HG03520 (cell line): ENCODE results near the gene ZNF232.
"Not testable (repeated sequence)": the region's sequence is repeated elsewhere in the genome, so short reads cannot be mapped to it uniquely, and the experiment has no call there.

Experiments
- ATAC-seq: cut with Tn5 transposase; IDR thresholded peaks from one replicate; pipeline ENCODE4 v1.9.1; 2021; ENCODE audit warnings: mild to moderate bottlenecking, moderate library complexity; ENCODE audit not compliant: unreplicated experiment

Gene ZNF232

GRCh38 chr17:5130261-5130660 lies 18.6 kb upstream of the ZNF232 start:
- ATAC-seq, result not testable (repeated sequence)

GRCh38 chr17:5129770-5130169 lies 18.1 kb upstream of the ZNF232 start:
- not testable (repeated sequence) for ATAC-seq

GRCh38 chr17:5128905-5129535 lies 17.3 kb upstream of the ZNF232 start:
- ATAC-seq, result no peak

- ATAC-seq, result not testable (repeated sequence)
Measured at GRCh38 chr17:5128387-5128786, 16.7 kb upstream of the ZNF232 start.

GRCh38 chr17:5127910-5128309 lies 16.2 kb upstream of the ZNF232 start:
- ATAC-seq, result no peak

GRCh38 chr17:5126719-5127488 lies 15.2 kb upstream of the ZNF232 start:
- ATAC-seq, result no peak

- ATAC-seq, result not testable (repeated sequence)
Measured at GRCh38 chr17:5124896-5125295, 13.2 kb upstream of the ZNF232 start.

- not testable (repeated sequence) for ATAC-seq
Measured at GRCh38 chr17:5124125-5124760, 12.6 kb upstream of the ZNF232 start.

- ATAC-seq, result no peak
Measured at GRCh38 chr17:5123343-5124124, 11.9 kb upstream of the ZNF232 start.

GRCh38 chr17:5122586-5123342 lies 11.1 kb upstream of the ZNF232 start:
- no peak for ATAC-seq

- not testable (repeated sequence) for ATAC-seq
Measured at GRCh38 chr17:5122056-5122455, 10.4 kb upstream of the ZNF232 start.

GRCh38 chr17:5121186-5121841 lies 9.6 kb upstream of the ZNF232 start:
- no peak for ATAC-seq

GRCh38 chr17:5120436-5121185 lies 8.9 kb upstream of the ZNF232 start:
- ATAC-seq, result not testable (repeated sequence)

GRCh38 chr17:5120036-5120435 lies 8.4 kb upstream of the ZNF232 start:
- ATAC-seq, result no peak

GRCh38 chr17:5118219-5118618 lies 6.5 kb upstream of the ZNF232 start:
- ATAC-seq, result no peak

GRCh38 chr17:5115673-5116651 lies 4.3 kb upstream of the ZNF232 start, which contains the start of gene USP6:
Gene USP6 (plus strand): TSS chr17:5116032. CDS start chr17:5130368, 14,336 bp downstream.
- ATAC-seq, result no peak

GRCh38 chr17:5110816-5111215 lies 862 bp downstream of the ZNF232 start:
- no peak for ATAC-seq

GRCh38 chr17:5100832-5101231 lies 10.8 kb downstream of the ZNF232 start:
- ATAC-seq, result no peak
